ENCODE results near the gene IFI30.

DNA sequence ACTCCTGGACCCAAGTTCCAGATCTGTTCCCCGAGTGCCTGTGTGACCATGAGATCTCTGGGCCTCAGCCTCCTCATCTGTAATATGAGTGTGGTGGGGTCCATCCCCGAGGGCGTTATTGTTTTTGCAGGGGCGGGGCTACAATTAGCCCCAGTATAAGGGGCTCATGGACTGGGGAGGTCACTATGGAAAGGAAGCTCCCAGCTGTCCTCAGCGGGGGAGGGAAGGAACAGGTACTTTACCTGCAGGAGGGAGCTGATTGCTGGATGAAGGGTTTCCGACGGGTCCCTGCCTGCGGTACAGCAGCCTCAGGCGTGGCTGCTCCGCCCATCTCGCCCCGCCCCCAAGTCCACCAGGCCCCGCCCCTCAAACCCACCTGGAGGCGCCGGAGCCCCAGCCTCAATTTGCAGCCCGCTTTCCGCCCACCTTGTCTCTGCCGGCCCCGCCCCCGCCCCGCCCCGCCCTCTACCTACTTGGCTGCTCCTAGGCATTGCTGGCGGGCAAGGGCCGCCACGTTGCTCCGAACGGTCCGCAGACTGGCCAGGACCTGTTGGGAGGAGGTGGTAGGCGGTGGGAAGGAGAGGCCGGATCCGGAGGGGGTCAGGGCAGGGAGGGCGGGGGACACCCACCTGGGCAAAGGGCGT lies 47.1 kb downstream of the IFI30 start:
- TF ChIP-seq MXD4 (CRISPR knock-in tag; IDR thresholded peaks at IDR 0.05; ENCODE audit: borderline replicate concordance) (no peak), TP53 (CRISPR knock-in tag; IDR thresholded peaks at IDR 0.05) (no peak), RELA (CRISPR knock-in tag; IDR thresholded peaks at IDR 0.05; ENCODE audit: borderline replicate concordance) (no peak), NR3C1 (CRISPR knock-in tag; conservative IDR thresholded peaks at IDR 0.05; ENCODE audit: low read depth) (no peak), ETV6 (CRISPR knock-in tag; IDR thresholded peaks at IDR 0.05) (no peak)
- TF ChIP-seq, protein P1, sequence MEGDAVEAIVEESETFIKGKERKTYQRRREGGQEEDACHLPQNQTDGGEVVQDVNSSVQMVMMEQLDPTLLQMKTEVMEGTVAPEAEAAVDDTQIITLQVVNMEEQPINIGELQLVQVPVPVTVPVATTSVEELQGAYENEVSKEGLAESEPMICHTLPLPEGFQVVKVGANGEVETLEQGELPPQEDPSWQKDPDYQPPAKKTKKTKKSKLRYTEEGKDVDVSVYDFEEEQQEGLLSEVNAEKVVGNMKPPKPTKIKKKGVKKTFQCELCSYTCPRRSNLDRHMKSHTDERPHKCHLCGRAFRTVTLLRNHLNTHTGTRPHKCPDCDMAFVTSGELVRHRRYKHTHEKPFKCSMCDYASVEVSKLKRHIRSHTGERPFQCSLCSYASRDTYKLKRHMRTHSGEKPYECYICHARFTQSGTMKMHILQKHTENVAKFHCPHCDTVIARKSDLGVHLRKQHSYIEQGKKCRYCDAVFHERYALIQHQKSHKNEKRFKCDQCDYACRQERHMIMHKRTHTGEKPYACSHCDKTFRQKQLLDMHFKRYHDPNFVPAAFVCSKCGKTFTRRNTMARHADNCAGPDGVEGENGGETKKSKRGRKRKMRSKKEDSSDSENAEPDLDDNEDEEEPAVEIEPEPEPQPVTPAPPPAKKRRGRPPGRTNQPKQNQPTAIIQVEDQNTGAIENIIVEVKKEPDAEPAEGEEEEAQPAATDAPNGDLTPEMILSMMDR (IDR thresholded peaks at IDR 0.05), result no peak
- TF ChIP-seq, protein P2, sequence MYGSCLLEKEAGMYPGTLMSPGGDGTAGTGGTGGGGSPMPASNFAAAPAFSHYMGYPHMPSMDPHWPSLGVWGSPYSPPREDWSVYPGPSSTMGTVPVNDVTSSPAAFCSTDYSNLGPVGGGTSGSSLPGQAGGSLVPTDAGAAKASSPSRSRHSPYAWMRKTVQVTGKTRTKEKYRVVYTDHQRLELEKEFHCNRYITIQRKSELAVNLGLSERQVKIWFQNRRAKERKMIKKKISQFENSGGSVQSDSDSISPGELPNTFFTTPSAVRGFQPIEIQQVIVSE (CRISPR knock-in tag; IDR thresholded peaks at IDR 0.05; ENCODE audit: borderline replicate concordance), result no peak
- TF ChIP-seq, protein P3, sequence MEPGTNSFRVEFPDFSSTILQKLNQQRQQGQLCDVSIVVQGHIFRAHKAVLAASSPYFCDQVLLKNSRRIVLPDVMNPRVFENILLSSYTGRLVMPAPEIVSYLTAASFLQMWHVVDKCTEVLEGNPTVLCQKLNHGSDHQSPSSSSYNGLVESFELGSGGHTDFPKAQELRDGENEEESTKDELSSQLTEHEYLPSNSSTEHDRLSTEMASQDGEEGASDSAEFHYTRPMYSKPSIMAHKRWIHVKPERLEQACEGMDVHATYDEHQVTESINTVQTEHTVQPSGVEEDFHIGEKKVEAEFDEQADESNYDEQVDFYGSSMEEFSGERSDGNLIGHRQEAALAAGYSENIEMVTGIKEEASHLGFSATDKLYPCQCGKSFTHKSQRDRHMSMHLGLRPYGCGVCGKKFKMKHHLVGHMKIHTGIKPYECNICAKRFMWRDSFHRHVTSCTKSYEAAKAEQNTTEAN (CRISPR knock-in tag; IDR thresholded peaks at IDR 0.05), result no peak
- TF ChIP-seq, protein P4, sequence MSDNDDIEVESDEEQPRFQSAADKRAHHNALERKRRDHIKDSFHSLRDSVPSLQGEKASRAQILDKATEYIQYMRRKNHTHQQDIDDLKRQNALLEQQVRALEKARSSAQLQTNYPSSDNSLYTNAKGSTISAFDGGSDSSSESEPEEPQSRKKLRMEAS (CRISPR knock-in tag; IDR thresholded peaks at IDR 0.05), result no peak

All from WTC11 (cell line).